ENCODE measurements around the gene UQCC5.

Gene UQCC5

GRCh38 chr3:52516509-52517195, 19.8 kb upstream of the UQCC5 start:
- Histone ChIP-seq H3K4me3 (ENCODE audit: low read depth, low read length) (no peak overlapping the region), H3K9me3 (no peaks in the 10 kb centered on the region), H3K36me3 (no peaks in the 10 kb centered on the region), H3K4me1 (peaks cover 4% of the 10 kb centered on the region; the same call in 1 of the 2 replicates), H3K27me3 (no peaks in the 10 kb centered on the region)
- DNase-seq, result no peak
- TF ChIP-seq, protein P1, sequence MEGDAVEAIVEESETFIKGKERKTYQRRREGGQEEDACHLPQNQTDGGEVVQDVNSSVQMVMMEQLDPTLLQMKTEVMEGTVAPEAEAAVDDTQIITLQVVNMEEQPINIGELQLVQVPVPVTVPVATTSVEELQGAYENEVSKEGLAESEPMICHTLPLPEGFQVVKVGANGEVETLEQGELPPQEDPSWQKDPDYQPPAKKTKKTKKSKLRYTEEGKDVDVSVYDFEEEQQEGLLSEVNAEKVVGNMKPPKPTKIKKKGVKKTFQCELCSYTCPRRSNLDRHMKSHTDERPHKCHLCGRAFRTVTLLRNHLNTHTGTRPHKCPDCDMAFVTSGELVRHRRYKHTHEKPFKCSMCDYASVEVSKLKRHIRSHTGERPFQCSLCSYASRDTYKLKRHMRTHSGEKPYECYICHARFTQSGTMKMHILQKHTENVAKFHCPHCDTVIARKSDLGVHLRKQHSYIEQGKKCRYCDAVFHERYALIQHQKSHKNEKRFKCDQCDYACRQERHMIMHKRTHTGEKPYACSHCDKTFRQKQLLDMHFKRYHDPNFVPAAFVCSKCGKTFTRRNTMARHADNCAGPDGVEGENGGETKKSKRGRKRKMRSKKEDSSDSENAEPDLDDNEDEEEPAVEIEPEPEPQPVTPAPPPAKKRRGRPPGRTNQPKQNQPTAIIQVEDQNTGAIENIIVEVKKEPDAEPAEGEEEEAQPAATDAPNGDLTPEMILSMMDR (IDR thresholded peaks at IDR 0.05; ENCODE audit: low read depth, low read length), result no peak

DNA sequence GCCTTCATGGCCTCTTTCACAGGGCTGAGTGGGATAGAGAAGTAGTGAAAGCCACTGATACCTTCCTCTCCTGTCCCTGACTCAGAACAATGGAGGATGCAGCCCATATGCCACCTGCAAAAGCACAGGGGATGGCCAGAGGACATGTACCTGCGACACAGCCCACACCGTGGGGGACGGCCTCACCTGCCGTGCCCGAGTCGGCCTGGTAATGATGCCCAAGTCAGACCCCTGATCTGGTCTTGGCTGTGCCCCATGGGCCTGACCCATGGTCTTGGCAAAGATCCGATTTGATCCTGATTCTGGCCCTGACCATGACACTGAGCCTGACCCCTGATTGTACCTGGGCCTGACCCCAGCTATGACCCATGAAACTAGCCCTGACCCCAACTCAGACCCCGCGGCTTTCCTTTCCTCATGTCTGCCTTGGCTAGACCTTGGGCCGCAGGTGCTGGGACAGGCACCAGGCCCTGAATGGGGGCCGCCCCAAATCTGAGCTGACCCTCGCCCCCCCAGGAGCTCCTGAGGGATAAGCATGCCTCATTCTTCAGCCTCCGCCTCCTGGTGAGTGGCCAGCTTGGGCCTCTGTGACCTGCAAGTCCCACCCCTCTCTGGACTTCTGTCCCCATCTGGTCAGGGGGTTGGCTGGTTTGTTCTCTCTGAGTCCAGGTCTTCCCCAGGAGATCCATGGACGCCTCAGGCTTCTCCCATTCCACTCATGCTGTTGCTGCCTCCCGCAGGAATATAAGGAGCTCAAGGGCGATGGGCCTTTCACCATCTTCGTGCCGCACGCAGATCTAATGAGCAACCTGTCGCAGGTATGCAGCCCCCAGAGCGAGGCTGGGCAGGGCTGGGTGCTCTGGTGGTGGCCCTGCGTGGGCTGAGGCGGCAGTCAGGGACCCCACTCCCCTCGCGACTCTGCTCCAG, 18.3 kb upstream of the UQCC5 start:
- TF ChIP-seq, protein P1 (IDR thresholded peaks at IDR 0.05; ENCODE audit: low read depth, low read length), result no peak
- Histone ChIP-seq H3K27me3 (no peaks in the 10 kb centered on the region), H3K4me1 (peaks cover 4% of the 10 kb centered on the region; the same call in 1 of the 2 replicates), H3K4me3 (ENCODE audit: low read depth, low read length) (peak overlapping the region; percentile 35), H3K9me3 (no peaks in the 10 kb centered on the region), H3K36me3 (no peaks in the 10 kb centered on the region)
- DNase-seq, result no peak

GRCh38 chr3:52518723-52519444, 17.5 kb upstream of the UQCC5 start:
- TF ChIP-seq, protein P1 (IDR thresholded peaks at IDR 0.05; ENCODE audit: low read depth, low read length), result no peak
- Histone ChIP-seq H3K4me1 (peaks cover 4% of the 10 kb centered on the region; the same call in 1 of the 2 replicates), H3K36me3 (peaks cover 3% of the 10 kb centered on the region), H3K9me3 (no peaks in the 10 kb centered on the region), H3K4me3 (ENCODE audit: low read depth, low read length) (peak overlapping the region; percentile 35), H3K27me3 (no peaks in the 10 kb centered on the region)
- peak; percentile 41 for DNase-seq

GRCh38 chr3:52519445-52520140, 16.8 kb upstream of the UQCC5 start:
- Histone ChIP-seq H3K27me3 (no peaks in the 10 kb centered on the region), H3K4me1 (peaks cover 9% of the 10 kb centered on the region), H3K9me3 (no peaks in the 10 kb centered on the region), H3K36me3 (peaks cover 10% of the 10 kb centered on the region), H3K4me3 (ENCODE audit: low read depth, low read length) (no peak overlapping the region)
- DNase-seq, result no peak
- TF ChIP-seq, protein P1 (IDR thresholded peaks at IDR 0.05; ENCODE audit: low read depth, low read length), result no peak

DNA sequence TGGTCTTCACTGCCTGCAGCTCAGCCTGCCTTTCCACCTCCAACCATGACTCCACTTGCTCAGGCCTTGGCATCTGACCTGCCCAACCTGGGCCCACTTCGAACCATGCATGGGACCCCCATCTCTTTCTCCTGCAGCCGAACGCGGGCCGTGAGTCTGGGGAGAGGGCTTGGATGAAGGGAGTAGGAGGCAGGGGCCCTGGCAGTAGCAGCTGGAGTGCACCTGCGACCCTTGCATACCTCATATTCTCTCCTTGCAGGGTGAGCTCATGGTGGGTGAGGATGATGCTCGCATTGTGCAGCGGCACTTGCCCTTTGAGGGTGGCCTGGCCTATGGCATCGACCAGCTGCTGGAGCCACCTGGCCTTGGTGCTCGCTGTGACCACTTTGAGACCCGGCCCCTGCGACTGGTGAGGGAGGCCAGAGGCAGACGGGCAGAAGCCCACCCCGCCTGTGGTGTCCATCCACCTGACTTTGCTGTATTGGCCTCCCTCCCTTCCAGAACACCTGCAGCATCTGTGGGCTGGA, 16.2 kb upstream of the UQCC5 start:
- Histone ChIP-seq H3K36me3 (peaks cover 12% of the 10 kb centered on the region), H3K4me1 (peaks cover 12% of the 10 kb centered on the region), H3K27me3 (no peaks in the 10 kb centered on the region), H3K9me3 (no peaks in the 10 kb centered on the region), H3K4me3 (ENCODE audit: low read depth, low read length) (no peak overlapping the region)
- no peak for DNase-seq
- TF ChIP-seq, protein P1 (IDR thresholded peaks at IDR 0.05; ENCODE audit: low read depth, low read length), result no peak
